Trophoblast cell (in vitro differentiated cells and primary cell): ENCODE results near the gene ZNF335.

Experiments used
- DNase-seq, 2 donors: peaks; one replicate each; pipeline ENCODE4 v3.0.0-alpha.2; 2016
- H2AFZ ChIP-seq: 2 replicates; pipeline ENCODE4 v1.6.1; 2013; ENCODE audit warnings: low read length, moderate library complexity, mild to moderate bottlenecking; ENCODE audit not compliant: insufficient read depth, poor library complexity
- H2AK5ac ChIP-seq: 2 replicates; pipeline ENCODE4 v1.6.1; 2013; ENCODE audit warnings: mild to moderate bottlenecking, low read length
- H2BK120ac ChIP-seq: 2 replicates; pipeline ENCODE4 v1.6.1; 2013; ENCODE audit warnings: low read length, mild to moderate bottlenecking, moderate library complexity; ENCODE audit not compliant: insufficient read depth, poor library complexity
- H2BK12ac ChIP-seq: 2 replicates; pipeline ENCODE4 v1.6.1; 2013; ENCODE audit warnings: mild to moderate bottlenecking, low read length, moderate library complexity
- H2BK5ac ChIP-seq: 2 replicates; pipeline ENCODE4 v1.6.1; 2013; ENCODE audit warnings: low read length, low read depth, moderate library complexity, mild to moderate bottlenecking; ENCODE audit not compliant: poor library complexity
- H3K14ac ChIP-seq: 2 replicates; pipeline ENCODE4 v1.6.1; 2013; ENCODE audit warnings: mild to moderate bottlenecking, low read length
- H3K18ac ChIP-seq: 2 replicates; pipeline ENCODE4 v1.6.1; 2013; ENCODE audit warnings: mild to moderate bottlenecking, low read length
- H3K23ac ChIP-seq: 2 replicates; pipeline ENCODE4 v1.6.1; 2013; ENCODE audit warnings: low read length
- H3K27ac ChIP-seq: 2 replicates; pipeline ENCODE4 v1.5.1; 2013; ENCODE audit warnings: low read depth, mild to moderate bottlenecking, inconsistent platforms, low read length, moderate library complexity
- H3K27me3 ChIP-seq: 2 replicates; pipeline ENCODE4 v1.6.1; 2013; ENCODE audit warnings: inconsistent platforms, mild to moderate bottlenecking, low read length, moderate library complexity; ENCODE audit not compliant: insufficient read depth
- H3K36me3 ChIP-seq, 2 experiments: 1 replicate in 1 of 2; 2 replicates in 1 of 2; pipeline ENCODE4 v1.6.1; 2013; ENCODE audit warnings: low read length in 2 of 2, mild to moderate bottlenecking in 2 of 2, moderate library complexity in 1 of 2; ENCODE audit not compliant: insufficient read depth in 2 of 2, control insufficient read depth in 1 of 2
- H3K4ac ChIP-seq: 2 replicates; pipeline ENCODE4 v1.6.1; 2013; ENCODE audit warnings: low read depth, mild to moderate bottlenecking, low read length, moderate library complexity
- H3K4me1 ChIP-seq, 2 experiments: 1 replicate in 1 of 2; 2 replicates in 1 of 2; pipeline ENCODE4 v1.6.1; 2013; ENCODE audit warnings: low read length in 2 of 2, mild to moderate bottlenecking in 2 of 2, moderate library complexity in 1 of 2; ENCODE audit not compliant: insufficient read depth in 2 of 2, control insufficient read depth in 1 of 2
- H3K4me2 ChIP-seq: 2 replicates; pipeline ENCODE4 v1.6.1; 2013; ENCODE audit warnings: inconsistent platforms, mild to moderate bottlenecking, low read length, moderate library complexity
- H3K4me3 ChIP-seq: 2 replicates; pipeline ENCODE4 v1.5.1; 2013; ENCODE audit warnings: mild to moderate bottlenecking, low read depth, low read length, inconsistent platforms
- H3K79me1 ChIP-seq: one replicate; pipeline ENCODE4 v1.6.1; 2013; ENCODE audit warnings: low read length
- H3K79me2 ChIP-seq: 2 replicates; pipeline ENCODE4 v1.6.1; 2013; ENCODE audit warnings: low read length, mild to moderate bottlenecking; ENCODE audit not compliant: control insufficient read depth, insufficient read depth, poor library complexity
- H3K9ac ChIP-seq: 2 replicates; pipeline ENCODE4 v1.6.1; 2013; ENCODE audit warnings: mild to moderate bottlenecking, low read length
- H3K9me3 ChIP-seq: 2 replicates; pipeline ENCODE4 v1.6.1; 2013; ENCODE audit warnings: low read depth, mild to moderate bottlenecking, control low read depth, inconsistent platforms, low read length; ENCODE audit not compliant: insufficient read depth
- H4K12ac ChIP-seq: 2 replicates; pipeline ENCODE4 v1.6.1; 2013; ENCODE audit warnings: low read depth, mild to moderate bottlenecking, low read length, moderate library complexity
- H4K8ac ChIP-seq: 2 replicates; pipeline ENCODE4 v1.6.1; 2013; ENCODE audit warnings: low read depth, mild to moderate bottlenecking, low read length, moderate library complexity
- H4K91ac ChIP-seq: one replicate; pipeline ENCODE4 v1.6.1; 2013; ENCODE audit warnings: low read depth, mild to moderate bottlenecking, low read length, moderate library complexity
- WGBS: extraction: QIAGEN DNeasy Blood & Tissue Kit; methylation state at CpG from one replicate; pipeline ENCODE4 v1.1.7; 2013; ENCODE audit warnings: missing lambda C conversion rate; ENCODE audit not compliant: insufficient read length, insufficient coverage; ENCODE audit errors: extremely low coverage; 5-methylcytosine and 5-hydroxymethylcytosine counted together

ZNF335 gene

DNA sequence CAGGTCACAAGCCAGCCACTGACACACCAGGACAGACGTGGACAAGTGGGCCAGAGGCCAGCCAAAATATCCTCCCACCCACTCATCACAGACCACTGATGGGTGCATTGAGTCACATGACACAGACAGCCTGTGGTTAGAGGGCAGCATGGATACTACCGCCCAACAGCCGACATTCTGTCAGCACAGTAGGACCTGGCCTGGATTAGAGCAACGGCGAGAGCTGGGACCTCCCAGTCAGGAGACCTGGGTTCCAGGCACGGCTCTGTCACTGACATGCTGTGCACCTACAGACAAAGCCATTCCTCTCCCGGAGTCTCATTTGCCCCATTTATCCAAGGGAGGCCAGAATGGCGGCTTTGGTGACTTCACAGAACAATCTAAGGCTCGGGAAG lies 8.0 kb downstream of the ZNF335 start:
- no peak overlapping the region for H3K18ac ChIP-seq
- H3K79me2 ChIP-seq, result no peaks in the 10 kb centered on the region
- no peak overlapping the region for H3K23ac ChIP-seq
- H3K4me2 ChIP-seq, result no peak overlapping the region
- H4K12ac ChIP-seq, result no peak overlapping the region
- WGBS, result no CpG with 5 or more reads among the region's 9 CpGs
- H3K4me1 ChIP-seq, result no peaks in the 10 kb centered on the region
- H3K9ac ChIP-seq, result no peak overlapping the region
- H2BK5ac ChIP-seq, result no peak overlapping the region
- H3K27me3 ChIP-seq, result no peaks in the 10 kb centered on the region
- no peak overlapping the region for H4K91ac ChIP-seq
- DNase-seq, result no peak
- H2BK12ac ChIP-seq, result no peak overlapping the region
- H2AK5ac ChIP-seq, result no peak overlapping the region
- H3K27ac ChIP-seq, result no peak overlapping the region
- no peak overlapping the region for H2BK120ac ChIP-seq
- H3K79me1 ChIP-seq, result no peaks in the 10 kb centered on the region
- no peak overlapping the region for H3K4me3 ChIP-seq
- peaks cover 4% of the 10 kb centered on the region for H3K9me3 ChIP-seq
- peaks cover 79 to 85% of the 10 kb centered on the region in 2 experiments for H3K36me3 ChIP-seq
- H3K14ac ChIP-seq, result no peak overlapping the region
- no peak overlapping the region for H3K4ac ChIP-seq
- H2AFZ ChIP-seq, result no peak overlapping the region
- H4K8ac ChIP-seq, result no peak overlapping the region

GRCh38 chr20:45963059-45964005 lies 8.7 kb downstream of the ZNF335 start:
- Histone ChIP-seq H3K4me1 (no peaks in the 10 kb centered on the region), H2BK12ac (no peak overlapping the region), H3K4me3 (no peak overlapping the region), H3K9me3 (peaks cover 8% of the 10 kb centered on the region), H3K14ac (no peak overlapping the region), H3K18ac (no peak overlapping the region), H3K4me2 (no peak overlapping the region), H2AK5ac (no peak overlapping the region), H3K79me1 (no peaks in the 10 kb centered on the region), H3K27ac (no peak overlapping the region), H4K8ac (no peak overlapping the region), H2AFZ (no peak overlapping the region), H3K9ac (no peak overlapping the region), H3K36me3 (peaks cover 79 to 86% of the 10 kb centered on the region in 2 experiments), H3K79me2 (no peaks in the 10 kb centered on the region), H2BK120ac (no peak overlapping the region), H2BK5ac (no peak overlapping the region), H3K23ac (no peak overlapping the region), H3K27me3 (no peaks in the 10 kb centered on the region), H4K91ac (no peak overlapping the region), H3K4ac (no peak overlapping the region), H4K12ac (no peak overlapping the region)
- peak; percentile 54 to 82 for DNase-seq
- no CpG with 5 or more reads among the region's 34 CpGs for WGBS

- Histone ChIP-seq H3K4me2 (no peak overlapping the region), H3K79me2 (no peaks in the 10 kb centered on the region), H3K79me1 (no peaks in the 10 kb centered on the region), H4K12ac (no peak overlapping the region), H3K14ac (no peak overlapping the region), H4K91ac (no peak overlapping the region), H3K9me3 (peaks cover 8% of the 10 kb centered on the region), H2AK5ac (no peak overlapping the region), H4K8ac (no peak overlapping the region), H3K27me3 (no peaks in the 10 kb centered on the region), H2BK120ac (no peak overlapping the region), H3K27ac (no peak overlapping the region), H3K4ac (no peak overlapping the region), H2BK12ac (no peak overlapping the region), H3K4me1 (no peaks in the 10 kb centered on the region), H3K4me3 (peak overlapping the region; percentile 31), H2AFZ (no peak overlapping the region), H3K36me3 (peaks cover 77 to 84% of the 10 kb centered on the region in 2 experiments), H3K18ac (peak overlapping the region; percentile 38), H3K23ac (no peak overlapping the region), H3K9ac (peak overlapping the region; percentile 30), H2BK5ac (no peak overlapping the region)
- no CpG with 5 or more reads among the region's 26 CpGs for WGBS
- DNase-seq, result no peak
These were observed 9.8 kb downstream of the ZNF335 start for GRCh38 chr20:45962031-45962755.

DNA sequence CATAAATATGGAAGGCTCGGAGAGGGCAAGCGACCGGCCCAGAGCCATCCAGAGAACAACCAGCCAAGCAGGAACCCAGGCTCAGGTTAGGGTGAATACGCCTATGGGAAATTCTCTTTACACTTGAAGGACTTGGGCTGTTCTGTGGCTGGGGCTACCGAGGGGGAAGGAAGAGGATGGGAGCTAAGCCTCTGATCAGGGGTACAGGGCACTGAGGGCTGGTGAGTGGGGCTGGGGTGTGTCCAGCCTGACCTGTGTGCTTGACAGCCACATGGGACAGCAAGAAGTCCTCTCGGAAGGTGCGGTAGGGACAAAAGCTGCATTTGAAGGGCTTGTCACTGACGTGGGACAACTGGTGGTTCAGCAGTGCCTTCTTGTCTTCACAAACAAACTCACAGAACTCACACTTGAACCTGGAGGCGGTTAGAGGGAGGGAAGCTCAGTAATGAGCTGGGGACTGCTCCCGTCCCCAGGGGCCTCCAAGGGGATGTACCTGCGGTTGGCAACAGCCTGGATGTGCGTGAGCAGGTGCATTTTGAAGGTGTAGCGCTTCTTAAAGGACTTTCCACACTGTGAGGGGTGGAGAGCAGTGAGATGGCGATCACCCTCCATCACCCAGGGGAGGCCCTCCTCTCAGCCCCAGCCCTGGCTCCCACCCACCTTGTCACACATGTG lies 11.9 kb downstream of the ZNF335 start:
- H2BK120ac ChIP-seq, result no peak overlapping the region
- no peak overlapping the region for H3K4me3 ChIP-seq
- H3K4me1 ChIP-seq, result no peaks in the 10 kb centered on the region
- H2AFZ ChIP-seq, result no peak overlapping the region
- peaks cover 67 to 73% of the 10 kb centered on the region in 2 experiments for H3K36me3 ChIP-seq
- no peak overlapping the region for H3K9ac ChIP-seq
- H3K27me3 ChIP-seq, result no peaks in the 10 kb centered on the region
- H3K4me2 ChIP-seq, result no peak overlapping the region
- no peak overlapping the region for H3K4ac ChIP-seq
- H3K14ac ChIP-seq, result no peak overlapping the region
- H3K79me1 ChIP-seq, result no peaks in the 10 kb centered on the region
- H3K18ac ChIP-seq, result no peak overlapping the region
- no peaks in the 10 kb centered on the region for H3K79me2 ChIP-seq
- no peak overlapping the region for H4K12ac ChIP-seq
- no peak overlapping the region for H4K91ac ChIP-seq
- H2BK12ac ChIP-seq, result no peak overlapping the region
- DNase-seq, result no peak
- H3K23ac ChIP-seq, result no peak overlapping the region
- no peak overlapping the region for H4K8ac ChIP-seq
- no peak overlapping the region for H3K27ac ChIP-seq
- peaks cover 8% of the 10 kb centered on the region for H3K9me3 ChIP-seq
- no peak overlapping the region for H2BK5ac ChIP-seq
- WGBS, result no CpG with 5 or more reads among the region's 14 CpGs
- H2AK5ac ChIP-seq, result no peak overlapping the region
